Smooth muscle cell (in vitro differentiated cells): ENCODE measurements around the gene TUBGCP5. TPM values are rescaled to one million over a fixed set of nuclear protein-coding genes. Genes with fewer than 3 reads are reported as not detected.

ENCODE experiments used
- DNase-seq: peaks from one replicate; lab custom pipeline; 2025; ENCODE audit not compliant: unreplicated experiment; lab: John Stamatoyannopoulos, UW
- H2AFZ ChIP-seq: fragments of 200-600 bp; sonication (generic); 2 replicates; pipeline ENCODE4 v1.6.0; 2016; ENCODE audit warnings: antibody characterized with exemption, low read depth, mild to moderate bottlenecking
- H3F3A ChIP-seq: fragments of 200-600 bp; sonication (generic); 2 replicates; pipeline ENCODE4 v1.6.0; 2017; ENCODE audit warnings: antibody characterized with exemption, low read depth
- H3K27ac ChIP-seq: fragments of 200-600 bp; sonication (generic); 2 replicates; pipeline ENCODE4 v1.5.1; 2016; ENCODE audit warnings: low read depth, mild to moderate bottlenecking
- H3K27me3 ChIP-seq: fragments of 200-600 bp; sonication (generic); 2 replicates; pipeline ENCODE4 v1.6.1; 2016; ENCODE audit warnings: low read depth, mild to moderate bottlenecking
- H3K36me3 ChIP-seq: fragments of 200-600 bp; sonication (generic); 2 replicates; pipeline ENCODE4 v1.5.1; 2016; ENCODE audit warnings: low read depth
- H3K4me1 ChIP-seq: fragments of 200-600 bp; sonication (generic); 2 replicates; pipeline ENCODE4 v1.5.1; 2016; ENCODE audit warnings: low read depth
- H3K4me2 ChIP-seq: fragments of 200-600 bp; sonication (generic); 2 replicates; pipeline ENCODE4 v1.6.0; 2016; ENCODE audit warnings: mild to moderate bottlenecking
- H3K4me3 ChIP-seq: fragments of 200-600 bp; sonication (generic); 2 replicates; pipeline ENCODE4 v1.5.1; 2016; ENCODE audit warnings: mild to moderate bottlenecking
- H3K79me2 ChIP-seq: fragments of 200-600 bp; sonication (generic); 2 replicates; pipeline ENCODE4 v1.6.0; 2016; ENCODE audit warnings: low read depth, mild to moderate bottlenecking
- H3K9ac ChIP-seq: fragments of 200-600 bp; sonication (generic); 2 replicates; pipeline ENCODE4 v1.6.0; 2016; ENCODE audit warnings: low read depth
- H3K9me3 ChIP-seq: fragments of 200-600 bp; sonication (generic); replicated peaks from 2 replicates; pipeline ENCODE4 v1.5.1; 2016; ENCODE audit warnings: low read depth
- H4K20me1 ChIP-seq: fragments of 200-600 bp; sonication (generic); 2 replicates; pipeline ENCODE4 v1.6.0; 2016; ENCODE audit warnings: low read depth
- WGBS: methylation state at CpG from one replicate; pipeline ENCODE4 v1.1.7; 2016; ENCODE audit warnings: low lambda C conversion rate; 5-methylcytosine and 5-hydroxymethylcytosine counted together
- polyA plus RNA-seq: library from polyadenylated mRNA; unstranded; fragments of >200 nt; fragmentation: Nextera tagmentation; extraction: Ambion mirVana; gene quantifications from 2 replicates; pipeline ENCODE4 v1.2.1, GENCODE V29; 2016
- total RNA-seq: library from RNA; depleted of rRNA; stranded (reverse); fragments of >200 nt; gene quantifications from 2 replicates; pipeline ENCODE4 v1.2.3, GENCODE V29; 2014
- TF ChIP-seq, protein P1 (sequence below): fragments of 200-600 bp; sonication (generic); IDR thresholded peaks from 2 replicates; pipeline ENCODE4 v1.5.1; 2017; ENCODE audit warnings: borderline replicate concordance, mild to moderate bottlenecking, antibody characterized with exemption; ENCODE audit not compliant: insufficient read depth, poor library complexity, severe bottlenecking

Gene TUBGCP5
- total and polyA plus RNA-seq, 2 experiments from 2014 or later = 7.9 to 13.9 TPM

DNA sequence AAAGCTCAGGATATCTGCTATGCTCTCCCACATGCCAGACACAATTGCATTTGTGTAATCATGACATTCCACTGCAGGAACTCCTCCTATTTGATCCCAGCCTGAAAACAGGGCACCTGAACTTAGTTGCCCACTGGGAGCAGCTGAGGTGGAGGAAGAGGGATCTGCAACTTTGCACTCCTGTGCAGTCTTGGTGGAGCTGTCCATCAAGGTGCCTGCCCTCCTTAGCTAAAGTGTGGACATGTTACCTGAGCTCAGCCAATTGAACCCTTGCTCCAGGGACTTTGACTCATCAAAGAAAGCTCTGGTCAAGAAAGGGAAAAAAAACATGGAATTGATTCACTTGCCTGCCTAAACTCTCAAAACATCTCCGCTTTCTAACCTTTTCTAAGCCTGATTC is 33.3 kb upstream of the TUBGCP5 start:
- Histone ChIP-seq H3K79me2 (no peaks in the 10 kb centered on the region), H3K9ac (no peak overlapping the region), H2AFZ (no peak overlapping the region), H3K9me3 (no peaks in the 10 kb centered on the region), H3K4me3 (no peak overlapping the region), H3F3A (no peaks in the 10 kb centered on the region), H3K4me1 (no peaks in the 10 kb centered on the region), H3K36me3 (no peaks in the 10 kb centered on the region), H3K27ac (no peak overlapping the region), H4K20me1 (no peaks in the 10 kb centered on the region), H3K27me3 (no peaks in the 10 kb centered on the region), H3K4me2 (no peak overlapping the region)
- DNase-seq = no peak
- TF ChIP-seq, protein P1, sequence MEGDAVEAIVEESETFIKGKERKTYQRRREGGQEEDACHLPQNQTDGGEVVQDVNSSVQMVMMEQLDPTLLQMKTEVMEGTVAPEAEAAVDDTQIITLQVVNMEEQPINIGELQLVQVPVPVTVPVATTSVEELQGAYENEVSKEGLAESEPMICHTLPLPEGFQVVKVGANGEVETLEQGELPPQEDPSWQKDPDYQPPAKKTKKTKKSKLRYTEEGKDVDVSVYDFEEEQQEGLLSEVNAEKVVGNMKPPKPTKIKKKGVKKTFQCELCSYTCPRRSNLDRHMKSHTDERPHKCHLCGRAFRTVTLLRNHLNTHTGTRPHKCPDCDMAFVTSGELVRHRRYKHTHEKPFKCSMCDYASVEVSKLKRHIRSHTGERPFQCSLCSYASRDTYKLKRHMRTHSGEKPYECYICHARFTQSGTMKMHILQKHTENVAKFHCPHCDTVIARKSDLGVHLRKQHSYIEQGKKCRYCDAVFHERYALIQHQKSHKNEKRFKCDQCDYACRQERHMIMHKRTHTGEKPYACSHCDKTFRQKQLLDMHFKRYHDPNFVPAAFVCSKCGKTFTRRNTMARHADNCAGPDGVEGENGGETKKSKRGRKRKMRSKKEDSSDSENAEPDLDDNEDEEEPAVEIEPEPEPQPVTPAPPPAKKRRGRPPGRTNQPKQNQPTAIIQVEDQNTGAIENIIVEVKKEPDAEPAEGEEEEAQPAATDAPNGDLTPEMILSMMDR = no peak
- WGBS = 74% methylated on average over 1 of the region's 1 CpG

DNA sequence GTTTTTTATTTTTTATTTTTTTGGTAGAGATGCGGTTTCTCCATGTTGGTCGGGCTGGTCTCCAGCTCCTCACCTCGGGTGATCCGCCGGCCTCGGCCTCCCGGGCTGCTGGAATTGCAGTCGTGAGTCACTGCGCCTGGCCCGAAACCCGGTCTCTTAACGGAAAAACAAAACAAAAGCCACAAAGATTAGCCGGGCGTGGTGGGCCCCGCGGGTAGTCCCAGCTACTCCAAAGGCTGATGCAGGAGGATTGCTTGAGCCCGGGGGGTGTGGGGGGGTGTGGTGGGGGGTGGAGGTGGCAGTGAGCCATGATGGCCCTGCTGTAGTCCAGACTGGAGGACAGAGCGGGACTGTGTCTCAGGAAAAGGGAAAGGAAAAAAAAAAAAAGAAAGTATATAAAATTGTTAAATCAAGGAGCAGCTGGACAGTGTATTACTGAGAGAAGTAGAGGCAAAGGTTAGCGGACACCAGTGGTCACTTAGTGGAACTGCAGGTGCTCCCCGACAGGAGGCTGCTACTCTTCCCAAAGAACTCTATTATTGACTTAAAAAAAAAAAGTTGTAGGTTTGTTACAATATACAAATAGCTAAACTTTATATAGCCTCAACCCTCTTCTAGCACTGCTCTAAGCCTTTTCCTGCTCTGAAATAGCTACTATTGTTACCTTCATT is 30.3 kb upstream of the TUBGCP5 start:
- TF ChIP-seq, protein P1 = no peak
- Histone ChIP-seq H3K36me3 (no peaks in the 10 kb centered on the region), H3K9me3 (no peaks in the 10 kb centered on the region), H3K79me2 (no peaks in the 10 kb centered on the region), H3K4me1 (no peaks in the 10 kb centered on the region), H3K27me3 (no peaks in the 10 kb centered on the region), H3K27ac (no peak overlapping the region), H3K9ac (no peak overlapping the region), H3K4me3 (no peak overlapping the region), H2AFZ (no peak overlapping the region), H4K20me1 (no peaks in the 10 kb centered on the region), H3F3A (no peaks in the 10 kb centered on the region), H3K4me2 (no peak overlapping the region)
- 78% methylated on average over 15 of the region's 20 CpGs for WGBS
- no peak for DNase-seq

DNA sequence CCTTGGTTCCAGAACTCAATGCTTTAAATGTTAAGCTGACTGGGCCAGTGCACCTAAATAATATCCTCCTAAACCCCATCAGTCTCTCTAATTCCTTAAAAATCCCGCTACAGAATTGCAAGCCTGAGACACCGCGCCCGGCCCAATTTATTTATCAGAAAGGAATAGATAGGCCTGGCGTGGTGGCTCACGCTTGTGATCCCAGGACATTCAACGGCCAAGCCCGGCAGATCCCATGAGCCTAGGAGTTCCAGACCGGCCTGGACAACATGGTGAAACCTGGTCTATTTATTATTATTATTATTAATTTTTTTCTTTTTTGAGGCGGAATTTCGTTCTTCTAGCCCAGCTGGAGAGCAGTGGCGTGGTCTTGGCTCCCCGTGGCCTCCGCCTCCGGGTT is 28.0 kb upstream of the TUBGCP5 start:
- H3K27me3 ChIP-seq = no peaks in the 10 kb centered on the region
- no peaks in the 10 kb centered on the region for H3K79me2 ChIP-seq
- no peaks in the 10 kb centered on the region for H3K9me3 ChIP-seq
- no peaks in the 10 kb centered on the region for H3K4me1 ChIP-seq
- H3K4me3 ChIP-seq = no peak overlapping the region
- no peaks in the 10 kb centered on the region for H4K20me1 ChIP-seq
- WGBS = 94% methylated on average over 15 of the region's 15 CpGs
- TF ChIP-seq, protein P1 = no peak
- H3K9ac ChIP-seq = no peak overlapping the region
- no peak overlapping the region for H3K4me2 ChIP-seq
- H3F3A ChIP-seq = no peaks in the 10 kb centered on the region
- DNase-seq = no peak
- no peaks in the 10 kb centered on the region for H3K36me3 ChIP-seq
- no peak overlapping the region for H3K27ac ChIP-seq
- no peak overlapping the region for H2AFZ ChIP-seq

DNA sequence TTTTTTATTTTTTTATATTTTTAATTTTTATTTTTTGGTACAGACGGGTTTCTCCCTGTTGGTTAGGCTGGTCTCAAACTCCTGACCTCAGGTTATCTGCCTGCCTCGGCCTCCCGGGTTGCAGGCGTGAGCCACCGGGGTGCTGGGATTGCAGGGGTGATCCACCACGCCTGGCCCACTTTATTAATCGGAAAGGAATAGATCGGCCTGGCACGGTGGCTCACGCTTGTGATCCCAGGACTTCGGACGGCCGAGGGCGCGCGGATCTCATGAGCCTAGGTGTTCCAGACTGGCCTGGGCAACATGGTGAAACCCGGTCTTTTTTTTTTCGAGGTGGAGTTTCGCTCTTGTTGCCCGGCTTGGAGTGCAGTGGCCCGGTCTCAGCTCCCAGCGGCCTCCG is 26.5 kb upstream of the TUBGCP5 start:
- no peaks in the 10 kb centered on the region for H3K4me1 ChIP-seq
- H3K9me3 ChIP-seq = no peaks in the 10 kb centered on the region
- no peaks in the 10 kb centered on the region for H4K20me1 ChIP-seq
- H3F3A ChIP-seq = no peaks in the 10 kb centered on the region
- H3K36me3 ChIP-seq = no peaks in the 10 kb centered on the region
- no peak overlapping the region for H3K4me2 ChIP-seq
- no peaks in the 10 kb centered on the region for H3K79me2 ChIP-seq
- H3K9ac ChIP-seq = no peak overlapping the region
- H3K27ac ChIP-seq = no peak overlapping the region
- TF ChIP-seq, protein P1 = no peak
- no peak for DNase-seq
- no peak overlapping the region for H2AFZ ChIP-seq
- no peak overlapping the region for H3K4me3 ChIP-seq
- WGBS = 94% methylated on average over 23 of the region's 23 CpGs
- no peaks in the 10 kb centered on the region for H3K27me3 ChIP-seq
